Activated CD8-positive, alpha-beta memory T cell treated with anti-CD3 and anti-CD28 coated beads for 4 hours (primary cell): ENCODE results near the gene SSH2.

ENCODE experiments used
- DNase-seq, 2 donors: peaks; one replicate each; pipeline ENCODE4 v3.0.0-alpha.2; 2020; ENCODE audit warnings: low read depth in 2 of 2

Gene SSH2

DNA sequence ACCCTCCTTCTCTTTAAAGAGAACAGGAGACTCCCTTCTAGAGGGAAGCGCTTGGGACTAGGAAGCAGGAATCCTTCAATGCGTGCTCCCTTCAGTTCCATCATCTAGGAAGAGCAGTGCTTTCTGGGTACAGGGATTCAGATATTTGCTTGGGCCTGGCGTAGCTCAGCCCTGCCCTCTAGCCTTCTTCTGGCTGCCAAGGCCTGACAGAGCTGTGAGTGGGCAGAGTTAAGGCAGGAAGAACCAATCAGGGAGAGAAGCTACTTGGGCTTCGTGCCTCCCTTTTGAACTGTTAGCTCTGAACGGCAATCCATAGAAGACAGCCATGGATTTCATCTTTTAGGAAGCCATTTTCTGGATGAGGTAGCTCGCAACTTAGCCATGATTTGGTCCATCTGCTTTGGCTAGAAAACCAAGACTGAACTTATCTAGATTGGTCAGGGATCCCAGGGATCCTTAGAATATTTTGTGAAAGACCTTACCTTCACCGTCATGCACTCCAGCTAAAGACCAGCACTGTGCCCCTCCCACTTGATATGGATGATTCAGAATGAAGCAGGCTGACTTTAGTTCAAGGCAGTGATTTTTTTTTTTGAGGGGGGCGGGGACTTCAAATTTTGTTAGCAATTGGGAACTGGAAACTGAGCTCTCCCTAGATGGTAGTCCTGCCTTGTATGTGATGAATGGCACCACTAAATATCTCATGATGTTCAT is 304.8 kb downstream of the SSH2 start:
- no peak for DNase-seq

DNA sequence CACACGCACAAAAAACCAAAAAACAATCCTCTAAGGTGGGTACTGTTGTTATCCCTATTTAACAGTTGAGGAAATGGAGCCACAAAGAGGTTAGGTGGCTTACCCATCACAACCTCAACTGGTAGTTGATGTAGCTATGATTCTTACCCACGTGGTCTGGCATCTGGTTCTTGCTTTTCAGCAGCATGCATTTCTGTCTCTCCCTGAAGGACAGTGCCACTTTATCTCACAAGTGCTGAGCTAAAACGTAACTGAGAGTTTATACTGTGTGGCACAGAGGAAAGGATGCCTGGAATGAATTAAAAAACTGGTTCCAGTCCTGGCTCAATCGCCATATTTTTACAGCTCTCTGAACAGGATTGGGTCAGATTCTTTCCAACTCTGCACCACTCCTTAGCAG is 305.4 kb downstream of the SSH2 start:
- no peak for DNase-seq

DNA sequence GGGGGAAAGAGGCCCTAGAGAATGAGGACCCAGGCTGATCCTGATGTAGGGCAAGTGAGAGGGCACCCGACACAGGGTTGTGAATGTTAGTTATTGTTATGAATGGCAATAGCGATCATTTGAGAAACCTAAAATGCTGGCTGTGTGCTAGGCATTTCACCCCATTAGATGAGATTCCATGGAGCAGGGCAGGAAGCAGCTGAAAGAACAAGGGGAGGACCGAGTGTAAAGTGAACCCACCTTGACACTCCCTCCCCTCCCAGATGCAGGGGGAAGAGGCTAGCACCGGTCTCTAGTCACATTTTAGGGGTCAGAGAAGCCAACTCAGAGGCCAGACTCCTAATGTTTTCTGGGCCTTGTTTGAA is 306.8 kb downstream of the SSH2 start:
- DNase-seq = no peak

GRCh38 chr17:29622337-29623282 is 307.4 kb downstream of the SSH2 start, which contains the start of gene CORO6:
TSS of gene CORO6 (minus strand) at chr17:29622912. CDS start at chr17:29621421, 1,491 bp downstream.
- no peak for DNase-seq

DNA sequence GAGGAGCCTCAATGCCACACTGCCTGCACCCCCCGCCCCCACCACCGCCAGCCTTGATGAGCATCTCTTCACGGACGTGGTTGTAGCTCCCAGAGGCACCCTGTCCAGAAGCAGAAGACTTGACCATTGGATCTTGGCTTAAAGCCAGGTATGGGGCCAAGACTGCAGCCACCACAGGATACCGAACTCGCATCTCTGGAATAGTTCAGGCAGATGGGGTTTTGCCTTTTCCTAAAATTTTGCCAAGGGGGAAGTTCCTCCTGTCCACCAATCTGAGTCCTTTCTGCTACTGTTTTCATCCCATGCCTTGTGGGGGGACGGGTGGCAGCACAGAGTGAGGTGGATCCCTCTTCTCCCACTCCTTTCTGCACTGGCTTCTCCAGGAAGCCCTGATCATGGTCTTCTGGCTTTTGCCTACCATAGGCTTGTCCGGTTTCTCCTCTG is 308.3 kb downstream of the SSH2 start:
- no peak for DNase-seq

GRCh38 chr17:29620779-29621500 is 309.1 kb downstream of the SSH2 start:
- DNase-seq = no peak

DNA sequence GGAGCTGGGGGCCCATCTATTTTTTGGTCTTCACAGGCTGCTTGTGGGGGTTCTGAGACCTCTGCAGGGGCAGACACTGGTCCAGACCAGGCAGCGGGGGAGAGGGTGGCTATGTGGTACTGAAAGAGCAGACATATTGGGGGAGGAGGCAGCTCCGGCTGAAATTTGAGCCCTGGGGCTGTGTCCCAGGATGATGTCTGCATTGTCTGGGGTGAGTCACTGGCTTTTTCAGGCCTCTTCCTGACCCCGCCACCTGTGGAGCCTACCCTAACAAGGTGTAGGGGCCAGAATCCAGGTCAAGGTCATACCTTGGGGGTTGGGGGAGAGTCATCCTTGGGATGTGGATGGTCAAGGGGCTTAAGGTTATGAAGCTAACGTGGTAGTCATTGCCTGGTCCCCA is 309.8 kb downstream of the SSH2 start:
- no peak for DNase-seq

- DNase-seq = no peak
These were observed 310.8 kb downstream of the SSH2 start for GRCh38 chr17:29619251-29619650.

- DNase-seq = no peak
These were observed 311.6 kb downstream of the SSH2 start for GRCh38 chr17:29618272-29619065.

DNA sequence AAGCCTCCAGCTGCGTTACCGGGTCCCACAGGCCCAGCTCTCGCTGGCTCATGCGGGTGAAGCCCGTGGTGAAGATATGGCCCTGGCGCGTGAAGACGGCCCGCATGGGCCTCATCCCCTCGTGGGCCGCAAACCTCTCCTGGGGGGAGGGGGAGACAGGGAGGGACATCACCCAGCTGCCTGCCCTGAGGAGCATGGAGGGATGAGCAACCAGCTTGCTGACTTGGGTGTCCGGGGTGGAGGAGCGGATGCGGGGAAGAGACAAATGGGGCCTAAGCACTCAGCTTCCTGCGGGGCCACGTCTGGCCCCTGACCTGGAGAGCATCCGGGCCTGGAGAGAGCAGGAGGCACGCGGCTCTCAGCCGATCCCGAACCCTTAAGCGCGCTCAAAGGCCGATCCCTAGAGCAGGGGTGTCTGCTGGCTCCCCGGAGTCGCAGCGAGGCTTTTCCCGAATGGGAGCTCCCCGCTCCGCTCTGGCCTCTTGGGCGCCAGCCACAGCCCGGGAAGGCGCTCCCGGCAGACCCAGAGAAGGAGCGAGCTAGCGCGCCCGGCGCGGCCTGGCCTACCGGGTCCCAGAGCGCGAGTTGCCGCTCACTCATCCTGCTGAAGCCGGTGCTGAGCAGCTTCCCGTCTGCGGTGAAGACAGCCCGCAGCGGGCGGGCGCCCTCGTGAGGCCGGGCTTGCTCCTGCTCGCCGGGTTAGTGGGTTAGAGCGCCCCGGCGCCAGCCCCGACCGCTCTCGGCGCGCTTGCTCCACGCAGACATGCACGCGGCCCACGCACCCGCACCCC is 312.4 kb downstream of the SSH2 start:
- peak; percentile 76 to 79 for DNase-seq

DNA sequence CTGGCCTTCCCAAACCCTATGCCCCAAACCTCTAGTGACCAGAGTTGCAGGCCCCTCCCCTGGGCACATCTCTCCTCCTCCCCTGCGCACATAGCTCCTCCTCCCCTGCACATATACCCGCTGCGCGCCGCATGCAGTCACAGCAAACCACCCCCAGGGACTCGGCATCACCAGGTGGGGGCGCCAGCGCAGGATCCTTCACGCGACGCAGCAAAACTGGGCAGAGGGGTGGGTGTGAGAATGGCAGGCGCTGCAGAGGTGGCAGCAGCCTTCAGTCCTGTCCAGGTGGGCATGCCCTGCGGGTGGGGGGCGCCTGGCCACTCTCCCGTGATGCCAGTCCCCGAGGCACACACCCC is 312.9 kb downstream of the SSH2 start:
- DNase-seq = peak; percentile 72 to 80

DNA sequence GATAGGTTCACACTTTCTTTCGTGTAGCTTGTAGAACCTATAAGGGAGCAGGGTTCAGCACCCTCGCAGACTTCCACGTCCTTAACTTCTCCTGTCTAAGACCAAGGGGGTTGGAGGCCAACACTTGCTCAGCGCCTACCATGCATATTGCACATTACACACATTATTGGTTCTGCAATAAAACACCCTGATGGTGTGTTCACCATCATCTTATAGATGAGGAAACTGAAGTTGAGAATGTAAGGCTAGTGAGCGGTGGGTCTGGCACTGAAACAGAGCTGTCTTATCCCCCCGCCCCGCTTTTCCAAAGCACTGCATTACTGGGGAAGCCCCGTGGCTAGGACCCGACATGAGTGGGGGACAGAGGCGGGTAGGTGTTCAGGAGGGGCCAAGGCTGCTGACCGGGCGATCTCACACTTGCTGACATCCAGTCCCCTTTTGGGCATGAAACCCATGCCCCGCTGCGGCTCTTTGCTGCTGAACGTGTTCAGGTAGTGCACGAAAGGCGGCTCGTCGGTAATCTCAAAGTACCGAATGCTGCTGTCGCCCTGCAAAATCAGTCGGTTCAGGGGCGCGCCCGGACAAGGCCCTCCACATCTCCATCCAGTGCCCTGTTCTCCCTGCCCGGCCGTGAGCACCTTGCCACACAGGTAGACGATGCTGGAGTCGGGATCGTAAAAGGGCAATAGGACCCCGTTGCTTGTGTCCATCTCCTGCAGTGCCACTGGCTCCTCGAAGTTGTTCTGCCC is 313.6 kb downstream of the SSH2 start:
- DNase-seq = no peak

- DNase-seq = peak; percentile 67 to 73
These were observed 314.3 kb downstream of the SSH2 start for GRCh38 chr17:29615492-29616299.

DNA sequence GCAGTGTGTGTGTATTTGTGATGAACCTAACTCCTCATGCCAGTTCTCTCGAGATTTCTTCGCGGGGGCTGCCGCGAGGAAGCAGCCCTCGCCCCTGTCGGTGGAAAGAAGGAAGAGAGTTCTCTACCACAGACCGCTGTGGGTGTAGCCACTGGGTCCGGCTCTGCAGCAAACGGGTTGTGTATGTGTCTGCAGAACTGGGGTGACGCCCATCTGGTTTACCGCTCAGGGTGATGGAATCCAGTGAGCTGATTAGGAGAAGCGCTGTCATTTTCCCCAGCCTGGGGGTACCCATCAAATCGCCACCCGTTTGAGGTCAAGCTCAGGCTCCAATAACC is 315.0 kb downstream of the SSH2 start:
- peak in 1 of 2 donors; percentile 43 for DNase-seq

GRCh38 chr17:29614349-29615047 is 315.5 kb downstream of the SSH2 start:
- DNase-seq = no peak

DNA sequence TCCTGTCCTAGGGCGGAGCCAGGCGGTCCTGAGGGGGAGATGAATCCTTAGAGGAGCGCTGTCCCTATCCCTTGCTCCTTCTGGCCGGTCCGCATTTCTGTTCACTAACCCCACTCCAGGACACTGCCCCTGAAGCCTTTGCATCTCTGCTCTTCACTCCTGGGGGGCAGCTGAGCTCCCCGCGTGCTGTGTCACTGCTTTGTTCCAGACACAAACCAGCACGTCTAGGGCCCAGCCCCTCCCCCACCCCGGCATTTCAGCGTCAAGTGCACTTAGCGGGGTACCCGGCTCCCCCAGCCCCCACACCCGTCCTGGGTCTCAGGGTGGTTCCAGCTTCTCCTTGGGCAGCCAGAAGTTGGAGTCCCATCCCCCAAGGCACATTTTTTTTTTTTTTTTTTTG is 316.2 kb downstream of the SSH2 start:
- no peak for DNase-seq

DNA sequence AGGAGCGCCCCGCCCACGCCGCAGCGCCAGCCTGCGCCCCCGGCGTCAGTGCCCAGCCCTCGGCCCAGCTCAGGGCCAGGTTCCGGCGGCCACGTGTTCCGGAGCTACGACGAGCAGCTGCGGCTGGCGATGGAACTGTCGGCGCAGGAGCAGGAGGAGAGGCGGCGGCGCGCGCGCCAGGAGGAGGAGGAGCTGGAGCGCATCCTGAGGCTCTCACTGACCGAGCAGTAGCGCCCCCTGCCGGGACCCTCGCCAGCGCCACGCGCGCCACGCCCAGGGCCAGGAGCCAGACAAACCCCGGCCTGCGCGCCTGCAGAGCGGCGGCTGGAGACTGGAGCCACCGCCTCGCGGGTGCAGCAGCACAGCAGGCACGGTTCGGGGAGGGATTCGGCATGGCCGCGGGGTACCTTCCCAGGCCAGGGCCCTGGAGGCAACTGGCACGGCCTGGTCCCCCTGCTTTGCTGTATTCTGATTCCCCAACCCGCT is 316.6 kb downstream of the SSH2 start:
- DNase-seq = peak; percentile 75 to 84
